Muscle layer of duodenum (tissue), 2 donors: ENCODE results near the gene CARM1.

ENCODE experiments used
- H3K27ac ChIP-seq: one replicate; pipeline ENCODE4 v1.7.0; 2013; ENCODE audit warnings: mild to moderate bottlenecking, low read length
- H3K27me3 ChIP-seq: one replicate; pipeline ENCODE4 v1.7.0; 2013; ENCODE audit warnings: low read depth, mild to moderate bottlenecking, control low read depth, low read length
- H3K36me3 ChIP-seq, 2 donors: one replicate each; pipeline ENCODE4 v1.7.0; 2013; ENCODE audit warnings: low read length in 2 of 2, control low read depth in 1 of 2, mild to moderate bottlenecking in 1 of 2; ENCODE audit not compliant: insufficient read depth in 2 of 2, control insufficient read depth in 1 of 2
- H3K4me1 ChIP-seq, 2 donors: one replicate each; pipeline ENCODE4 v1.7.0; 2013; ENCODE audit warnings: low read length in 2 of 2, mild to moderate bottlenecking in 2 of 2, control low read depth in 1 of 2, moderate library complexity in 1 of 2; ENCODE audit not compliant: insufficient read depth in 2 of 2, control insufficient read depth in 1 of 2
- H3K4me3 ChIP-seq, 2 donors: one replicate each; pipeline ENCODE4 v1.7.0; 2013; ENCODE audit warnings: low read length in 2 of 2, low read depth in 1 of 2, mild to moderate bottlenecking in 1 of 2
- H3K9me3 ChIP-seq, 2 donors: one replicate each; pipeline ENCODE4 v1.7.0; 2013; ENCODE audit warnings: low read length in 2 of 2, control low read depth in 1 of 2, mild to moderate bottlenecking in 1 of 2; ENCODE audit not compliant: control insufficient read depth in 1 of 2
- donor health status: healthy.

The CARM1 gene

GRCh38 chr19:10895920-10896319, 24.6 kb downstream of the CARM1 start:
- Histone ChIP-seq H3K4me3 (no peak overlapping the region), H3K4me1 (peaks cover 14 to 41% of the 10 kb centered on the region in 2 donors), H3K27ac (no peak overlapping the region), H3K9me3 (no peaks in the 10 kb centered on the region), H3K27me3 (no peaks in the 10 kb centered on the region), H3K36me3 (no peaks in the 10 kb centered on the region)

DNA sequence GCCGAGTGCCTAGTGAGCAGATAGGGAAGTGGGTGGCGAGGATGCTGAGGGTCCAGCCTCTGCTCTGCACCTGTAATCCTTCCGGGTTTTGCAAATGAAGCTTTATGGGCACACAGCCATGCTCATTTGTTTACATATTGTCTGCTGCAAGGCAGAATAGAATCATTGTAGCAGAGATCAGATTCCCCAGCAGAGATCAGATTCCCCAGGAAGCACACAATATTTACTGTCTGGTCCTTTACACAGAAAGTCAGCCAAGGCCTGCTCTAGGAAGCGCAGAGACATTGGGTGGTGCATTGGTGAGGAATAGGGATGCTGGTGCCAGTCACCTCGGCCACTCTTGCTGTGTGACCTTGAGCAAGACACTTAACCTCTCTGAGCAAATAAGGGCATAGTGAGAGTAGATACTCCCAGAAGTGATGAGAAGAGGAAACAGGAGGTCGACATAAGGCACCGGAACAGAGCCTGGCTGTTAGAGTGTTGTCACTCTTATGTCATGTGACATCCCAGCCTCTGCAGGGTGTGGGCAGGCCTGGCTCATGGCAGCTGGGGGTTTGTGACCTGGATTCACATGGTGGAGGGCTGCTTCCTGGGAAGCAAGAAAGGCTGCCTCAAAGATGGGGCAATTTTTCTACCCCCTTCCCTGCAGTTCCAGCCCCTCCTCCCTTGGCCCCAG, 25.6 kb downstream of the CARM1 start:
- Histone ChIP-seq H3K27me3 (no peaks in the 10 kb centered on the region), H3K27ac (no peak overlapping the region), H3K9me3 (no peaks in the 10 kb centered on the region), H3K4me3 (no peak overlapping the region), H3K4me1 (peaks cover 11 to 31% of the 10 kb centered on the region in 2 donors), H3K36me3 (no peaks in the 10 kb centered on the region)

- peaks cover 9 to 26% of the 10 kb centered on the region in 2 donors for H3K4me1 ChIP-seq
- H3K27ac ChIP-seq: no peak overlapping the region
- no peaks in the 10 kb centered on the region for H3K9me3 ChIP-seq
- H3K4me3 ChIP-seq: no peak overlapping the region
- no peaks in the 10 kb centered on the region for H3K27me3 ChIP-seq
- no peaks in the 10 kb centered on the region for H3K36me3 ChIP-seq
Observed at GRCh38 chr19:10898633-10899032, 27.3 kb downstream of the CARM1 start.

DNA sequence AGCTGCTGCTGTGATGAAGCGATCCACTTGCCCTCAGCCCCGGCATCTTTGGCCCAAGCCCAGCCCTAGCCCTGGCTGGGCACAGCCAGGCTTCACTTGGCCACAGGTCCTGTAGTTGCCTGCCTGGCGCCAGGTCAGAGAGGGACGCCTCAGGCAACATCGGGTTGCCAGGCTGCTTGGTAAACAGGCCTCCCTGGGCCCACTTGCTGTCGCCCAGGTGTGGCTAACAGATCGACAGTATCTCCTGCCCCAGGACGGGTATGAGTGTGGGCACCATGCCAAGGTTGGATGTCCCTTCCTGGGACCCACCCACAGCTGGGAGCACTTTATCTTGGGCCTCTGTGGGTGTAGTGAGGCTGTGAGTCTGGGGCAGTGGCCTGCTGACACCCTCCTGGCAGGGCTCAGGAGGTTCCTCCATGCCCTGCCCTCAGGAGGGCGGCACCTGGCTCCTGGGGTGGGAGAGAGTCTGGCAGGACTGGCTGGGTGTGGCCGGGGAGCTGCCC, 27.8 kb downstream of the CARM1 start:
- Histone ChIP-seq H3K36me3 (peaks cover 0 to 3% of the 10 kb centered on the region in 2 donors), H3K4me3 (no peak overlapping the region), H3K27ac (no peak overlapping the region), H3K27me3 (no peaks in the 10 kb centered on the region), H3K9me3 (no peaks in the 10 kb centered on the region), H3K4me1 (peaks cover 9 to 26% of the 10 kb centered on the region in 2 donors)

- Histone ChIP-seq H3K27me3 (no peaks in the 10 kb centered on the region), H3K27ac (no peak overlapping the region), H3K36me3 (peaks cover 16 to 44% of the 10 kb centered on the region in 2 donors), H3K9me3 (no peaks in the 10 kb centered on the region), H3K4me1 (no peaks in the 10 kb centered on the region), H3K4me3 (no peak overlapping the region)
Observed at GRCh38 chr19:10907925-10908324, 36.6 kb downstream of the CARM1 start.

DNA sequence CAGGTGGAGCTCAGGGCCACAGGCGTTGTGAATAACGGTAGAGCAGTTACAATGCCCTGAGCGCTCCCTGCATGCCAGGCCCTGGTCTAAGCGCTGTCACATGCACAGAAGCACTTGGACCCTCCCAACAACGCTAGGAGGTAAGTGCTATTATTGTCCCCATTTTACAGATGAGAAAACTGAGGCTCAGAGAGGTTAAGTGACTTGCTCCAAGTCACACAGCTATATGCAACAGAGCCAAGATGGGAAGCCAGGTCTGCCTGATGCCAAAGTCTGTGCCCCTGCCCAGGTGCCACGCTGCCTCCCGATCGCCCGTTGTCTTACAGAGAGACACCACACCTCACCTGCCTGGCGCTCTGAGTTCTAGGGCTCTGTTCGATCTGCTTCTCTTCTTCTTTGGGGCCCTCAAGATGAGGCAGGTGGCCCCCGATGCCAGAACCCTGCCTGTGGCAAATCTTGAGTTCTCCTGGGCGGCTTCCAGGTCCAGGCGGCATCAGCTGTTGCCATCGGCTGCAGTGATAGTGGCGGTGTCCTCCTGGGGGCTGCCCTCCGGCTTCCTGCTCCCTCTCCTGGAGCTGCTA, 37.1 kb downstream of the CARM1 start:
- Histone ChIP-seq H3K27ac (no peak overlapping the region), H3K4me1 (no peaks in the 10 kb centered on the region), H3K36me3 (peaks cover 16 to 45% of the 10 kb centered on the region in 2 donors), H3K4me3 (no peak overlapping the region), H3K9me3 (no peaks in the 10 kb centered on the region), H3K27me3 (no peaks in the 10 kb centered on the region)

DNA sequence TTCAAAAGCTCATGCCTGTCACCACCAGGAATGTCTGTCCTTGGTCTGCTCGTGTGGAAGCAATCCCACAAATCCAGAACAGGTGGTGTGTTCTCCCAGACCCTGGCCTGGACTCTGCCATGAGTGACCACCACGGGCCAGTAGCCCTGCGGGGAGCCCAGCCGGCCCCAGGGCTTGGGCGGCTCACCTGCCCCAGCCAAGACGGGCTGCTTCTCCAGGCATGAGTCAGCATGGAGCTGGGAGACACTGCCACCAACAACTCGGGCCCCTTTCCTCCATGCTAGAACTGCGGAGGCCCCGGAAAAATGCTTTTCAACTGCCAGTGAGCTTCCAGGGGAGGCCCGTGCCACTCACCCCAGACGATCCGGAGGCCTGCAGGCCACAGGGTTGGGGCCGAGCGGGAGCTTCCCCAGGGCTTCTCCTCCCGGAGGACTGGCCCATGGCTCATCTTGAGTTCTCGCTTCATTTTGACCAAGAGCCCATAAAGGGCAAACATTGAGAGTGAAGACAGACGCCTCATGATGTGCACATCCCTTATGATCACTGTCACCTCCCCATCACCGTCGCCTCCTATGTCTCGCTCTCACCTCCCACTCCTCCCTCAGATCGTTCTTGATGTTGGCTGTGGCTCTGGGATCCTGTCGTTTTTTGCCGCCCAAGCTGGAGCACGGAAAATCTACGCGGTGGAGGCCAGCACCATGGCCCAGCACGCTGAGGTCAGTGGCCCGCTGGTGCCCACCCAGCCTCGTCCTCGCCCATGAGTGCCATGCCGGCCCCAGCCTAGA, 40.4 kb downstream of the CARM1 start:
- no peaks in the 10 kb centered on the region for H3K4me1 ChIP-seq
- H3K4me3 ChIP-seq: no peak overlapping the region
- no peak overlapping the region for H3K27ac ChIP-seq
- no peaks in the 10 kb centered on the region for H3K27me3 ChIP-seq
- no peaks in the 10 kb centered on the region for H3K9me3 ChIP-seq
- H3K36me3 ChIP-seq: peaks cover 25 to 73% of the 10 kb centered on the region in 2 donors

GRCh38 chr19:10912619-10913018, 41.3 kb downstream of the CARM1 start:
- Histone ChIP-seq H3K27me3 (no peaks in the 10 kb centered on the region), H3K4me1 (no peaks in the 10 kb centered on the region), H3K9me3 (no peaks in the 10 kb centered on the region), H3K36me3 (peaks cover 23 to 73% of the 10 kb centered on the region in 2 donors), H3K27ac (no peak overlapping the region), H3K4me3 (no peak overlapping the region)

DNA sequence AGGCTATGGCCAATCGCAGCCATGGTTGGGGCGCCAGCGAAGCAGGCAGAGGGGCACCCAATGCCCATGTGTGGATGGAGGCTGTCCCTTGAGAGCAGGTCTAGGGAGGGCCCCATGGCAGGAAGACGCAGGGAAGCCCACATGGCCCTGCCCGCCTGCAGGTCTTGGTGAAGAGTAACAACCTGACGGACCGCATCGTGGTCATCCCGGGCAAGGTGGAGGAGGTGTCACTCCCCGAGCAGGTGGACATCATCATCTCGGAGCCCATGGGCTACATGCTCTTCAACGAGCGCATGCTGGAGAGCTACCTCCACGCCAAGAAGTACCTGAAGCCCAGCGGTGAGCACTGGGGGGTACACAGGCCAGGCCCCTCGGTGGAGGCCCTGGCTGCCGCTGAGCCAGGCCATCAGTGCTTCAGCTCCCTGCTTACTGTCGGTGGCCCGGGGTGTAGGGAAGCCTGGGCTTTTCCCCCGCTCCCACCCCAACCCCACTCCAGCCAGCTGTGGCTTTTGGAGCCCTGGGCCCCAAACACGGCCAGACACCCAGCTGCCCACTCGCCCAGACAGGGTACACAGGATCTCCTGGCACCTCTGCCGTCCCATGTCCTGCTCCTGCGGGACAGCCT, 42.5 kb downstream of the CARM1 start:
- Histone ChIP-seq H3K4me1 (no peaks in the 10 kb centered on the region), H3K27ac (no peak overlapping the region), H3K9me3 (no peaks in the 10 kb centered on the region), H3K36me3 (peaks cover 15 to 69% of the 10 kb centered on the region in 2 donors), H3K4me3 (no peak overlapping the region), H3K27me3 (no peaks in the 10 kb centered on the region)

DNA sequence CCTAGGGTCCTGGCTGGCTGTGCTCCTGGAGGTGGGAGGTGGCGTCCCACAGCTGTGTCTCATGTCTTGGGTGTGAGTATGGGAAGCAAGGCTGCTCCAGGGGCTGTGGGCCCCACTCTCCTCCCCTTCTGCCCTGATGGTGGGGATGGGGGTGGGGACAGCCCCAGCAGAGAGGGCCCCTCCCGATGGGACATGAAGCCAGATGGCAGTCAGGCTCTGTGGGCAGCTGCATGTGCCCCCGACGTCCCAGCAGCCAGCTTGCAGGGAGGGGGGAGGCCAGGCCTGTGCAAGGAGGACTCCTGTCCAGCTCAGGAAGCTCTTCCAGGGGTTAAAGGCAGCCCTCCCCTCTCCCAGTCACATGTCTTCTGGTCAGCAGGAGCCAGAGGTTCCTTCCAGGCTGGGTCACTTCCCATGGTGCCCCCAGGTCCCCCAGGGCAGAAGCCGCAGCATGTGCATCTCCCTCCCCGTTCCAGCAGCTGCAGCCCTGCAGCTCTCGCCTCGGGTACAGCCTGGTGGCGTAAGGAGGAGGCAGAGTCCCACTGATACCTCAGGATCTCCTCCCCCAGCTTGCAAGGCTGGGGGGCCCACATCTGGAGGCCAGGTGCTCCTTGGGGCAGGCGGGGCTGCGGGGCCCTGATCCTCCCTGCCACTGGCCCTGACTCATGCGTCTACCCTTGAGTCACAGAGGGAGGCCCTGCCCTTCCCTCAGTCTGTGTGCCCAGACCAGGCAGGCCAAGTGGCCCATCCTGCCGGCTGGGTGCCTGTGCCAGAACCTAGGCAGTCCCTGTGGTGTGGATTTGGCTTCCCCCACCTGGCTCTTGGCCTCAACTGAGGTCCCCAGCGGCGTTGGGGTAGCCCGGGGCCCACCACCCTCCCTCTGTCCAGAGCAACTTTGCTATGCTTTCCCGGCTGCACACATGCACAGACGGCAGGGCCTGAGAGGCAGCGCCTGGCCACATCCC, 44.1 kb downstream of the CARM1 start:
- H3K27ac ChIP-seq: no peak overlapping the region
- no peak overlapping the region for H3K4me3 ChIP-seq
- no peaks in the 10 kb centered on the region for H3K4me1 ChIP-seq
- H3K36me3 ChIP-seq: peaks cover 25 to 76% of the 10 kb centered on the region in 2 donors
- H3K27me3 ChIP-seq: no peaks in the 10 kb centered on the region
- H3K9me3 ChIP-seq: no peaks in the 10 kb centered on the region
